OCI-LY1 (cell line): ENCODE results near the gene RFC2.

Experiments
- CTCF ChIP-seq: fragments of 200-600 bp; sonication (generic), shearing (Covaris generic); IDR thresholded peaks from 2 replicates; pipeline ENCODE4 v1.5.1; 2017; ENCODE audit warnings: mild to moderate bottlenecking, antibody characterized with exemption, low read length, moderate library complexity, mixed read lengths
- EZH2 ChIP-seq: fragments of 200-600 bp; sonication (generic), shearing (Covaris generic); IDR thresholded peaks from 2 replicates; pipeline ENCODE4 v1.8.0; 2017; ENCODE audit warnings: borderline replicate concordance, mixed run types, mild to moderate bottlenecking, antibody characterized with exemption, low read length, moderate library complexity, mixed read lengths

DNA sequence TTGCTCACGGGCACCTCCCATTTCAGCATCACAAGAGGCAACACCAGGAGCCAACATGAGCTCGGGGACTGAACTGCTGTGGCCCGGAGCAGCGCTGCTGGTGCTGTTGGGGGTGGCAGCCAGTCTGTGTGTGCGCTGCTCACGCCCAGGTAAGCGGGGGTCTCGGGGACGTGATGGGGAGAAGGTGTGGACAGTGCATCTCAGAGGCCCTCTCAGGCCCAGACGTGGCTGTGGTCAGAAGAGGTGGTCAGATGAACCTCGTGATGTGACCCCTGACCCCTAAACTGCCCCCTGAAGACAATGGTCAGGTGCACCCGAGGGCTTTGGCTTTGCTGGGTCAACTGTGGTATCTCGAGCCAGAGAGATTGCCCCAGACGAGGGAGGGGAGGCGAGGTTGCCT lies 38.3 kb downstream of the RFC2 start:
- TF ChIP-seq CTCF (no peak), EZH2 (no peak)
